OCI-LY1 (cell line): ENCODE results near the gene TNFRSF12A.

ENCODE experiments used
- H2AFZ ChIP-seq: fragments of 200-600 bp; sonication (generic), shearing (Covaris generic); 2 replicates; pipeline ENCODE4 v1.6.0; 2014; ENCODE audit warnings: antibody characterized with exemption, mild to moderate bottlenecking, low read length
- H3F3A ChIP-seq: fragments of 200-600 bp; sonication (generic), shearing (Covaris generic); 2 replicates; pipeline ENCODE4 v1.6.0; 2014; ENCODE audit warnings: mild to moderate bottlenecking, antibody characterized with exemption, low read length, moderate library complexity; ENCODE audit not compliant: insufficient read depth
- H3K27ac ChIP-seq: fragments of 200-600 bp; sonication (generic); 2 replicates; pipeline ENCODE4 v1.5.1; 2014; ENCODE audit warnings: low read length, mixed run types, mild to moderate bottlenecking, low read depth; ENCODE audit not compliant: poor library complexity, severe bottlenecking
- H3K27me3 ChIP-seq: fragments of 200-600 bp; sonication (generic); 2 replicates; pipeline ENCODE4 v1.6.0; 2014; ENCODE audit warnings: antibody characterized with exemption, mild to moderate bottlenecking, low read length, moderate library complexity; ENCODE audit not compliant: insufficient read depth
- H3K36me3 ChIP-seq: fragments of 200-600 bp; sonication (generic); 2 replicates; pipeline ENCODE4 v1.6.1; 2014; ENCODE audit warnings: mild to moderate bottlenecking, antibody characterized with exemption, low read length, moderate library complexity, mixed read lengths; ENCODE audit not compliant: insufficient read depth
- H3K4me1 ChIP-seq: fragments of 200-600 bp; sonication (generic); 2 replicates; pipeline ENCODE4 v1.5.1; 2014; ENCODE audit warnings: mild to moderate bottlenecking, low read length, moderate library complexity; ENCODE audit not compliant: insufficient read depth, severe bottlenecking
- H3K4me2 ChIP-seq: fragments of 200-600 bp; sonication (generic), shearing (Covaris generic); 2 replicates; pipeline ENCODE4 v1.6.1; 2014; ENCODE audit warnings: low read length
- H3K4me3 ChIP-seq: fragments of 200-600 bp; sonication (generic); 2 replicates; pipeline ENCODE4 v1.5.1; 2014; ENCODE audit warnings: low read length, low read depth, mild to moderate bottlenecking, mixed read lengths; ENCODE audit not compliant: poor library complexity, severe bottlenecking
- H3K79me2 ChIP-seq: fragments of 200-600 bp; shearing (Covaris generic); 2 replicates; pipeline ENCODE4 v1.6.1; 2016; ENCODE audit warnings: mixed run types, low read length, mixed read lengths; ENCODE audit not compliant: insufficient read depth
- H3K9ac ChIP-seq: fragments of 200-600 bp; sonication (generic), shearing (Covaris generic); 2 replicates; pipeline ENCODE4 v1.6.1; 2014; ENCODE audit warnings: mild to moderate bottlenecking, low read length, mixed read lengths
- H3K9me2 ChIP-seq: fragments of 200-600 bp; sonication (generic), shearing (Covaris generic); 2 replicates; pipeline ENCODE4 v1.6.1; 2014; ENCODE audit warnings: low read depth, mild to moderate bottlenecking, low read length, mixed read lengths
- H3K9me3 ChIP-seq: fragments of 200-600 bp; shearing (Covaris generic); 2 replicates; pipeline ENCODE4 v1.6.1; 2014; ENCODE audit warnings: low read length, mixed read lengths
- H4K20me1 ChIP-seq: fragments of 200-600 bp; sonication (generic), shearing (Covaris generic); 2 replicates; pipeline ENCODE4 v1.6.0; 2016; ENCODE audit warnings: mild to moderate bottlenecking, low read length; ENCODE audit not compliant: insufficient read depth
- CTCF ChIP-seq: fragments of 200-600 bp; sonication (generic), shearing (Covaris generic); IDR thresholded peaks from 2 replicates; pipeline ENCODE4 v1.5.1; 2017; ENCODE audit warnings: mild to moderate bottlenecking, antibody characterized with exemption, low read length, moderate library complexity, mixed read lengths
- EZH2 ChIP-seq: fragments of 200-600 bp; sonication (generic), shearing (Covaris generic); IDR thresholded peaks from 2 replicates; pipeline ENCODE4 v1.8.0; 2017; ENCODE audit warnings: borderline replicate concordance, mixed run types, mild to moderate bottlenecking, antibody characterized with exemption, low read length, moderate library complexity, mixed read lengths

TNFRSF12A gene

GRCh38 chr16:3063625-3064386 is 43.6 kb downstream of the TNFRSF12A start:
- no peak for TF ChIP-seq EZH2
- Histone ChIP-seq H3K9me3 (no peaks in the 10 kb centered on the region), H3K36me3 (no peaks in the 10 kb centered on the region), H3K79me2 (no peaks in the 10 kb centered on the region), H3K27me3 (no peaks in the 10 kb centered on the region; the same call in 1 of the 2 replicates), H3K4me2 (no peak overlapping the region), H4K20me1 (no peaks in the 10 kb centered on the region), H3F3A (no peaks in the 10 kb centered on the region), H3K4me3 (no peak overlapping the region), H3K9ac (no peak overlapping the region), H2AFZ (no peak overlapping the region), H3K9me2 (no peaks in the 10 kb centered on the region), H3K4me1 (peaks cover 5% of the 10 kb centered on the region), H3K27ac (no peak overlapping the region)

- H3K9me2 ChIP-seq = no peaks in the 10 kb centered on the region
- H3K79me2 ChIP-seq = no peaks in the 10 kb centered on the region
- TF ChIP-seq EZH2 = no peak
- no peak for TF ChIP-seq CTCF
- H3F3A ChIP-seq = no peaks in the 10 kb centered on the region
- H4K20me1 ChIP-seq = no peaks in the 10 kb centered on the region
- no peak within 1 kb of the TSS for H3K4me2 ChIP-seq
- H3K27ac ChIP-seq = no peak within 1 kb of the TSS
- no peaks in the 10 kb centered on the region for H3K4me1 ChIP-seq
- H3K4me3 ChIP-seq = no peak within 1 kb of the TSS
- H3K27me3 ChIP-seq = no peaks in the 10 kb centered on the region; the same call in 1 of the 2 replicates
- no peak within 1 kb of the TSS for H2AFZ ChIP-seq
- no peaks in the 10 kb centered on the region for H3K9me3 ChIP-seq
- no peaks in the 10 kb centered on the region; the same call in 1 of the 2 replicates for H3K36me3 ChIP-seq
- H3K9ac ChIP-seq = no peak within 1 kb of the TSS
These were observed 45.0 kb downstream of the TNFRSF12A start, which contains the start of gene IL32 for GRCh38 chr16:3065069-3065741. IL32 (plus strand) TSS chr16:3065640; CDS start chr16:3065812, 172 bp downstream.

- Histone ChIP-seq H3K27ac (no peak overlapping the region), H3K9me3 (no peaks in the 10 kb centered on the region), H3K9ac (no peak overlapping the region), H3K79me2 (no peaks in the 10 kb centered on the region), H3K36me3 (no peaks in the 10 kb centered on the region; the same call in 1 of the 2 replicates), H3K4me2 (no peak overlapping the region), H3K27me3 (no peaks in the 10 kb centered on the region; the same call in 1 of the 2 replicates), H3K9me2 (no peaks in the 10 kb centered on the region), H2AFZ (no peak overlapping the region), H3K4me3 (no peak overlapping the region), H3F3A (no peaks in the 10 kb centered on the region), H4K20me1 (no peaks in the 10 kb centered on the region), H3K4me1 (no peaks in the 10 kb centered on the region)
- TF ChIP-seq EZH2 (no peak), CTCF (no peak)
These were observed 45.7 kb downstream of the TNFRSF12A start for GRCh38 chr16:3065742-3066439.
